Neural cell (in vitro differentiated cells): Measurements from ENCODE around the gene COX8A. TPM values are rescaled to one million over a fixed set of nuclear protein-coding genes. Genes with fewer than 3 reads are reported as not detected.

Source experiments
- H2AFZ ChIP-seq: fragments of 200-600, 300-800 bp; sonication (generic), shearing (Covaris generic); 2 replicates; pipeline ENCODE4 v1.6.0; 2014; ENCODE audit warnings: low read depth, mild to moderate bottlenecking, antibody characterized with exemption, low read length, moderate library complexity
- H3F3A ChIP-seq: fragments of 200-600 bp; shearing (Covaris generic); 2 replicates; pipeline ENCODE4 v1.6.1; 2016; ENCODE audit warnings: mild to moderate bottlenecking, moderate library complexity, mixed read lengths, antibody characterized with exemption, low read length; ENCODE audit not compliant: insufficient read depth, poor library complexity, severe bottlenecking
- H3K27ac ChIP-seq: fragments of 200-600, 300-800 bp; sonication (generic), shearing (Covaris generic); 2 replicates; pipeline ENCODE4 v1.5.1; 2014; ENCODE audit warnings: mild to moderate bottlenecking, low read length, moderate library complexity
- H3K27me3 ChIP-seq: fragments of 300-800, 200-600 bp; sonication (generic), shearing (Covaris generic); 2 replicates; pipeline ENCODE4 v1.6.0; 2014; ENCODE audit warnings: mild to moderate bottlenecking, low read depth, low read length, moderate library complexity; ENCODE audit not compliant: insufficient read depth
- H3K36me3 ChIP-seq: fragments of 300-800, 200-600 bp; sonication (generic), shearing (Covaris generic); 2 replicates; pipeline ENCODE4 v1.5.1; 2014; ENCODE audit warnings: mild to moderate bottlenecking, antibody characterized with exemption, low read length, moderate library complexity; ENCODE audit not compliant: insufficient read depth
- H3K4me2 ChIP-seq: fragments of 300-800, 200-600 bp; sonication (generic), shearing (Covaris generic); 2 replicates; pipeline ENCODE4 v1.6.0; 2014; ENCODE audit warnings: mild to moderate bottlenecking, low read length
- H3K4me3 ChIP-seq: fragments of 300-800, 200-600 bp; sonication (generic), shearing (Covaris generic); 2 replicates; pipeline ENCODE4 v1.5.1; 2014; ENCODE audit warnings: mild to moderate bottlenecking, low read length, moderate library complexity
- H3K79me2 ChIP-seq: fragments of 200-600 bp; shearing (Covaris generic); replicated peaks from 2 replicates; pipeline ENCODE4 v1.6.0; 2014; ENCODE audit warnings: mild to moderate bottlenecking, low read length, moderate library complexity; ENCODE audit not compliant: insufficient read depth
- H3K9ac ChIP-seq: fragments of 300-800, 200-600 bp; sonication (generic), shearing (Covaris generic); 2 replicates; pipeline ENCODE4 v1.6.1; 2016; ENCODE audit warnings: mild to moderate bottlenecking, low read length, mixed read lengths
- H3K9me2 ChIP-seq: fragments of 200-600 bp; shearing (Covaris generic); 2 replicates; pipeline ENCODE4 v1.6.1; 2016; ENCODE audit warnings: mild to moderate bottlenecking, low read length, mixed read lengths; ENCODE audit not compliant: insufficient read depth
- H3K9me3 ChIP-seq: fragments of 200-600, 300-800 bp; sonication (generic), shearing (Covaris generic); 2 replicates; pipeline ENCODE4 v1.6.1; 2016; ENCODE audit warnings: mild to moderate bottlenecking, mixed run types, low read length, moderate library complexity, mixed read lengths
- H4K20me1 ChIP-seq: fragments of 200-600 bp; shearing (Covaris generic); 2 replicates; pipeline ENCODE4 v1.6.1; 2016; ENCODE audit warnings: mild to moderate bottlenecking, mixed run types; ENCODE audit not compliant: insufficient read depth
- CTCF ChIP-seq: fragments of 450-650 bp; IDR thresholded peaks from 2 replicates; pipeline ENCODE4 v1.5.1; 2014; ENCODE audit warnings: antibody characterized with exemption, mild to moderate bottlenecking, moderate library complexity; ENCODE audit not compliant: poor library complexity, severe bottlenecking
- EP300 ChIP-seq: fragments of 450-650 bp; conservative IDR thresholded peaks from 2 replicates; pipeline ENCODE4 v1.6.1; 2014; ENCODE audit warnings: antibody characterized with exemption, mild to moderate bottlenecking, moderate library complexity; ENCODE audit not compliant: poor library complexity, severe bottlenecking
- EZH2 ChIP-seq: fragments of 200-600, 300-800 bp; shearing (Covaris generic), sonication (generic); IDR thresholded peaks from 2 replicates; pipeline ENCODE4 v1.6.1; 2014; ENCODE audit warnings: antibody characterized with exemption, low read length, borderline replicate concordance, mild to moderate bottlenecking; ENCODE audit not compliant: insufficient read depth, poor library complexity, severe bottlenecking
- MXI1 ChIP-seq: fragments of 450-650 bp; conservative IDR thresholded peaks from 2 replicates; pipeline ENCODE4 v1.6.1; 2014; ENCODE audit warnings: antibody characterized with exemption, mild to moderate bottlenecking; ENCODE audit not compliant: poor library complexity, severe bottlenecking
- POLR2AphosphoS5 ChIP-seq: IDR thresholded peaks from 2 replicates; pipeline ENCODE4 v1.6.1; 2012
- RAD21 ChIP-seq: fragments of 450-650 bp; conservative IDR thresholded peaks from 2 replicates; pipeline ENCODE4 v1.6.1; 2014; ENCODE audit warnings: antibody characterized with exemption, mild to moderate bottlenecking, moderate library complexity
- SMC3 ChIP-seq: fragments of 450-650 bp; conservative IDR thresholded peaks from 2 replicates; pipeline ENCODE4 v1.6.1; 2014; ENCODE audit warnings: antibody characterized with exemption, mild to moderate bottlenecking, moderate library complexity; ENCODE audit not compliant: poor library complexity
- TAF1 ChIP-seq: IDR thresholded peaks from 2 replicates; pipeline ENCODE4 v1.6.1; 2012; ENCODE audit warnings: low read depth
- polyA plus RNA-seq: library from polyadenylated mRNA; depleted of rRNA; stranded (reverse); fragments of >200 nt; gene quantifications from 2 replicates; pipeline ENCODE4 v1.2.3, GENCODE V29; 2014
- TF ChIP-seq, protein P1 (sequence below): IDR thresholded peaks from 2 replicates; pipeline ENCODE4 v1.6.1; 2012; ENCODE audit warnings: borderline replicate concordance

COX8A gene
- polyA plus RNA-seq, 1 donor from 2014 or later: 863 TPM

DNA sequence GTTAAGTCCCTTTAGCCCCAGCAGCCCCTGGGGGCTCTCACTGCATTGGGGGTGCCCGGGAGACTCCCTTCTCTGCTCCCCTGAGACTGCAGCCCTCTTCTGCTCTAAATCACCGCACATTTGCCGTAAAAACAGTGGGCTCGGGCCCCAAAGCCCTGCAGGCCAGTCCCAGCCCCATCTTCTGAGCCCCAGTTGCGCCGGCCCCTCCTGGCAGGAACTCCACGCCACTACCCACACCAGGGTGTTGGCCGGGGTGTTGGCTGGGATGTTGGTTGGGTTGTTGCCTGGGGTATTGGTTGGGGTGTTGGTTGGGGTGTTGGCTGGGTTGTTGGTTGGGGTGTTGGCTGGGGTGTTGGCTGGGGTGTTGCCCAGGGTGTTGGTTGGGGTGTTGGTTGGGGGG, 35.3 kb downstream of the COX8A start:
- Histone ChIP-seq H4K20me1 (no peaks in the 10 kb centered on the region), H3K36me3 (no peaks in the 10 kb centered on the region), H3K9me3 (no peaks in the 10 kb centered on the region), H3K9me2 (no peaks in the 10 kb centered on the region), H3K4me2 (no peak overlapping the region), H3K9ac (no peak overlapping the region), H3F3A (no peaks in the 10 kb centered on the region), H3K27ac (no peak overlapping the region), H3K79me2 (no peaks in the 10 kb centered on the region), H3K4me3 (no peak overlapping the region), H3K27me3 (peaks cover 7% of the 10 kb centered on the region), H2AFZ (no peak overlapping the region)
- TF ChIP-seq RAD21 (no peak), TAF1 (no peak), POLR2AphosphoS5 (no peak), CTCF (no peak), EP300 (no peak), MXI1 (no peak), SMC3 (no peak), EZH2 (no peak)
- TF ChIP-seq, protein P1, sequence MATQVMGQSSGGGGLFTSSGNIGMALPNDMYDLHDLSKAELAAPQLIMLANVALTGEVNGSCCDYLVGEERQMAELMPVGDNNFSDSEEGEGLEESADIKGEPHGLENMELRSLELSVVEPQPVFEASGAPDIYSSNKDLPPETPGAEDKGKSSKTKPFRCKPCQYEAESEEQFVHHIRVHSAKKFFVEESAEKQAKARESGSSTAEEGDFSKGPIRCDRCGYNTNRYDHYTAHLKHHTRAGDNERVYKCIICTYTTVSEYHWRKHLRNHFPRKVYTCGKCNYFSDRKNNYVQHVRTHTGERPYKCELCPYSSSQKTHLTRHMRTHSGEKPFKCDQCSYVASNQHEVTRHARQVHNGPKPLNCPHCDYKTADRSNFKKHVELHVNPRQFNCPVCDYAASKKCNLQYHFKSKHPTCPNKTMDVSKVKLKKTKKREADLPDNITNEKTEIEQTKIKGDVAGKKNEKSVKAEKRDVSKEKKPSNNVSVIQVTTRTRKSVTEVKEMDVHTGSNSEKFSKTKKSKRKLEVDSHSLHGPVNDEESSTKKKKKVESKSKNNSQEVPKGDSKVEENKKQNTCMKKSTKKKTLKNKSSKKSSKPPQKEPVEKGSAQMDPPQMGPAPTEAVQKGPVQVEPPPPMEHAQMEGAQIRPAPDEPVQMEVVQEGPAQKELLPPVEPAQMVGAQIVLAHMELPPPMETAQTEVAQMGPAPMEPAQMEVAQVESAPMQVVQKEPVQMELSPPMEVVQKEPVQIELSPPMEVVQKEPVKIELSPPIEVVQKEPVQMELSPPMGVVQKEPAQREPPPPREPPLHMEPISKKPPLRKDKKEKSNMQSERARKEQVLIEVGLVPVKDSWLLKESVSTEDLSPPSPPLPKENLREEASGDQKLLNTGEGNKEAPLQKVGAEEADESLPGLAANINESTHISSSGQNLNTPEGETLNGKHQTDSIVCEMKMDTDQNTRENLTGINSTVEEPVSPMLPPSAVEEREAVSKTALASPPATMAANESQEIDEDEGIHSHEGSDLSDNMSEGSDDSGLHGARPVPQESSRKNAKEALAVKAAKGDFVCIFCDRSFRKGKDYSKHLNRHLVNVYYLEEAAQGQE: no peak

GRCh38 chr11:64010783-64011182, 36.4 kb downstream of the COX8A start:
- no peaks in the 10 kb centered on the region for H3K36me3 ChIP-seq
- no peak overlapping the region for H3K4me3 ChIP-seq
- no peak overlapping the region for H3K27ac ChIP-seq
- no peak overlapping the region for H3K4me2 ChIP-seq
- no peaks in the 10 kb centered on the region for H3K79me2 ChIP-seq
- H3F3A ChIP-seq: no peaks in the 10 kb centered on the region
- no peak overlapping the region for H3K9ac ChIP-seq
- H4K20me1 ChIP-seq: no peaks in the 10 kb centered on the region
- no peaks in the 10 kb centered on the region for H3K9me3 ChIP-seq
- H3K27me3 ChIP-seq: peaks cover 7% of the 10 kb centered on the region
- no peaks in the 10 kb centered on the region for H3K9me2 ChIP-seq
- H2AFZ ChIP-seq: no peak overlapping the region
- TF ChIP-seq EZH2 (no peak), POLR2AphosphoS5 (no peak), MXI1 (no peak), CTCF (no peak), SMC3 (no peak), RAD21 (no peak), TAF1 (no peak), EP300 (no peak)
- TF ChIP-seq, protein P1: no peak
